ENCODE data around the gene TMEM204.

TMEM204 gene

GRCh38 chr16:1495889-1496262, 37.6 kb upstream of the TMEM204 start (continued):
- TF ChIP-seq, protein P1, sequence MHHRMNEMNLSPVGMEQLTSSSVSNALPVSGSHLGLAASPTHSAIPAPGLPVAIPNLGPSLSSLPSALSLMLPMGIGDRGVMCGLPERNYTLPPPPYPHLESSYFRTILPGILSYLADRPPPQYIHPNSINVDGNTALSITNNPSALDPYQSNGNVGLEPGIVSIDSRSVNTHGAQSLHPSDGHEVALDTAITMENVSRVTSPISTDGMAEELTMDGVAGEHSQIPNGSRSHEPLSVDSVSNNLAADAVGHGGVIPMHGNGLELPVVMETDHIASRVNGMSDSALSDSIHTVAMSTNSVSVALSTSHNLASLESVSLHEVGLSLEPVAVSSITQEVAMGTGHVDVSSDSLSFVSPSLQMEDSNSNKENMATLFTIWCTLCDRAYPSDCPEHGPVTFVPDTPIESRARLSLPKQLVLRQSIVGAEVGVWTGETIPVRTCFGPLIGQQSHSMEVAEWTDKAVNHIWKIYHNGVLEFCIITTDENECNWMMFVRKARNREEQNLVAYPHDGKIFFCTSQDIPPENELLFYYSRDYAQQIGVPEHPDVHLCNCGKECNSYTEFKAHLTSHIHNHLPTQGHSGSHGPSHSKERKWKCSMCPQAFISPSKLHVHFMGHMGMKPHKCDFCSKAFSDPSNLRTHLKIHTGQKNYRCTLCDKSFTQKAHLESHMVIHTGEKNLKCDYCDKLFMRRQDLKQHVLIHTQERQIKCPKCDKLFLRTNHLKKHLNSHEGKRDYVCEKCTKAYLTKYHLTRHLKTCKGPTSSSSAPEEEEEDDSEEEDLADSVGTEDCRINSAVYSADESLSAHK (tag by site-specific recombination; IDR thresholded peaks at IDR 0.05): no peak
- TF ChIP-seq ZNF600 (tag by site-specific recombination; IDR thresholded peaks at IDR 0.05) (no peak), ZNF37A (tag by site-specific recombination; IDR thresholded peaks at IDR 0.05) (no peak), ZNF76 (tag by site-specific recombination; IDR thresholded peaks at IDR 0.05; ENCODE audit: borderline replicate concordance, low read depth) (no peak), ZFHX2 (tag by site-specific recombination; conservative IDR thresholded peaks at IDR 0.05) (no peak), ZNF280D (tag by site-specific recombination; IDR thresholded peaks at IDR 0.05) (no peak)
- TF ChIP-seq, protein P2, sequence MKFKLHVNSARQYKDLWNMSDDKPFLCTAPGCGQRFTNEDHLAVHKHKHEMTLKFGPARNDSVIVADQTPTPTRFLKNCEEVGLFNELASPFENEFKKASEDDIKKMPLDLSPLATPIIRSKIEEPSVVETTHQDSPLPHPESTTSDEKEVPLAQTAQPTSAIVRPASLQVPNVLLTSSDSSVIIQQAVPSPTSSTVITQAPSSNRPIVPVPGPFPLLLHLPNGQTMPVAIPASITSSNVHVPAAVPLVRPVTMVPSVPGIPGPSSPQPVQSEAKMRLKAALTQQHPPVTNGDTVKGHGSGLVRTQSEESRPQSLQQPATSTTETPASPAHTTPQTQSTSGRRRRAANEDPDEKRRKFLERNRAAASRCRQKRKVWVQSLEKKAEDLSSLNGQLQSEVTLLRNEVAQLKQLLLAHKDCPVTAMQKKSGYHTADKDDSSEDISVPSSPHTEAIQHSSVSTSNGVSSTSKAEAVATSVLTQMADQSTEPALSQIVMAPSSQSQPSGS (tag by site-specific recombination; IDR thresholded peaks at IDR 0.05; ENCODE audit: low read depth): no peak

- TF ChIP-seq, protein P3, sequence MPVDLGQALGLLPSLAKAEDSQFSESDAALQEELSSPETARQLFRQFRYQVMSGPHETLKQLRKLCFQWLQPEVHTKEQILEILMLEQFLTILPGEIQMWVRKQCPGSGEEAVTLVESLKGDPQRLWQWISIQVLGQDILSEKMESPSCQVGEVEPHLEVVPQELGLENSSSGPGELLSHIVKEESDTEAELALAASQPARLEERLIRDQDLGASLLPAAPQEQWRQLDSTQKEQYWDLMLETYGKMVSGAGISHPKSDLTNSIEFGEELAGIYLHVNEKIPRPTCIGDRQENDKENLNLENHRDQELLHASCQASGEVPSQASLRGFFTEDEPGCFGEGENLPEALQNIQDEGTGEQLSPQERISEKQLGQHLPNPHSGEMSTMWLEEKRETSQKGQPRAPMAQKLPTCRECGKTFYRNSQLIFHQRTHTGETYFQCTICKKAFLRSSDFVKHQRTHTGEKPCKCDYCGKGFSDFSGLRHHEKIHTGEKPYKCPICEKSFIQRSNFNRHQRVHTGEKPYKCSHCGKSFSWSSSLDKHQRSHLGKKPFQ (tag by site-specific recombination; IDR thresholded peaks at IDR 0.05): no peak
- TF ChIP-seq SCRT2 (tag by site-specific recombination; IDR thresholded peaks at IDR 0.05): no peak
- no peak for TF ChIP-seq ZNF426 (tag by site-specific recombination; IDR thresholded peaks at IDR 0.05)
- no peak for TF ChIP-seq ZIC2 (tag by site-specific recombination; IDR thresholded peaks at IDR 0.05)
- TF ChIP-seq RBAK (tag by site-specific recombination; IDR thresholded peaks at IDR 0.05): no peak
- no peak for TF ChIP-seq ZSCAN5A (tag by site-specific recombination; IDR thresholded peaks at IDR 0.05)
- TF ChIP-seq ZNF184 (tag by site-specific recombination; IDR thresholded peaks at IDR 0.05): no peak
- TF ChIP-seq ZNF394 (tag by site-specific recombination; IDR thresholded peaks at IDR 0.05; ENCODE audit: borderline replicate concordance): no peak
- no peak for TF ChIP-seq ZBTB1 (tag by site-specific recombination; IDR thresholded peaks at IDR 0.05)
- TF ChIP-seq ZNF707 (tag by site-specific recombination; IDR thresholded peaks at IDR 0.05): no peak
- no peak for TF ChIP-seq ZSCAN18 (tag by site-specific recombination; IDR thresholded peaks at IDR 0.05)
- TF ChIP-seq BCL11B (tag by site-specific recombination; IDR thresholded peaks at IDR 0.05; ENCODE audit: low read depth): no peak
- TF ChIP-seq OVOL3 (tag by site-specific recombination; IDR thresholded peaks at IDR 0.05): no peak
- Histone ChIP-seq H3K9me3 (ENCODE audit: control insufficient read depth, insufficient read depth, low read depth, low read length) (no peaks in the 10 kb centered on the region), H3K4me3 (ENCODE audit: low read depth, low read length) (no peak overlapping the region), H3K4me1 (ENCODE audit: control insufficient read depth, insufficient read depth, low read length) (0 out of 2 replicates have a peak, but pooled peaks cover 2% of the 10 kb centered on the region), H3K27ac (ENCODE audit: extremely low read depth, low read depth, low read length) (no peak overlapping the region), H3K36me3 (ENCODE audit: control insufficient read depth in 2 of 2, insufficient read depth in 1 of 2, low read length in 2 of 2) (peaks cover 7 to 71% of the 10 kb centered on the region in 2 experiments; a peak in 2 of 3 replicates)
- POLR2A ChIA-PET: interaction anchor here (0.6 kb wide), 1 partner anchor 397 kb away, joined by 8 read pairs; no protein-coding TSS in a partner anchor
- CTCF ChIA-PET: no interaction called here
Measured at GRCh38 chr16:1496464-1496863, 37.0 kb upstream of the TMEM204 start.
